ENCODE data around the gene CX3CR1.

Gene CX3CR1

GRCh38 chr3:39282057-39282456 is 2.2 kb upstream of the CX3CR1 start:
- no peaks in the 10 kb centered on the region for H3K9me3 Mint-ChIP-seq
- H3K4me1 Mint-ChIP-seq (ENCODE audit: low read depth) = peaks cover 48% of the 10 kb centered on the region
- peaks cover 3% of the 10 kb centered on the region for H3K36me3 Mint-ChIP-seq (ENCODE audit: low read depth)
- no peaks in the 10 kb centered on the region for H3K27me3 Mint-ChIP-seq (ENCODE audit: low read depth)
- H3K27ac Mint-ChIP-seq = no peak overlapping the region
- peak overlapping the region; percentile 8 for H3K4me3 Mint-ChIP-seq

GRCh38 chr3:39281533-39281932 is 1.7 kb upstream of the CX3CR1 start:
- peaks cover 3% of the 10 kb centered on the region for H3K36me3 Mint-ChIP-seq (ENCODE audit: low read depth)
- no peak overlapping the region for H3K4me3 Mint-ChIP-seq
- peak overlapping the region; percentile 27 for H3K27ac Mint-ChIP-seq
- no peaks in the 10 kb centered on the region for H3K9me3 Mint-ChIP-seq
- peaks cover 52% of the 10 kb centered on the region for H3K4me1 Mint-ChIP-seq (ENCODE audit: low read depth)
- peaks cover 4% of the 10 kb centered on the region for H3K27me3 Mint-ChIP-seq (ENCODE audit: low read depth)

- Mint-ChIP-seq H3K9me3 (no peaks in the 10 kb centered on the region), H3K27ac (no peak overlapping the region), H3K4me1 (ENCODE audit: low read depth) (peaks cover 59% of the 10 kb centered on the region), H3K4me3 (no peak overlapping the region), H3K36me3 (ENCODE audit: low read depth) (peaks cover 8% of the 10 kb centered on the region), H3K27me3 (ENCODE audit: low read depth) (peaks cover 10% of the 10 kb centered on the region)
These were observed 735 bp upstream of the CX3CR1 start for GRCh38 chr3:39280571-39280970.

GRCh38 chr3:39278616-39278935 is 1.3 kb downstream of the CX3CR1 start:
- Mint-ChIP-seq H3K27ac (no peak overlapping the region), H3K4me1 (ENCODE audit: low read depth) (peaks cover 58% of the 10 kb centered on the region), H3K9me3 (no peaks in the 10 kb centered on the region), H3K27me3 (ENCODE audit: low read depth) (peaks cover 18% of the 10 kb centered on the region), H3K36me3 (ENCODE audit: low read depth) (peaks cover 11% of the 10 kb centered on the region), H3K4me3 (no peak overlapping the region)

GRCh38 chr3:39277893-39278615 is 1.8 kb downstream of the CX3CR1 start:
- Mint-ChIP-seq H3K27me3 (ENCODE audit: low read depth) (peaks cover 18% of the 10 kb centered on the region), H3K4me1 (ENCODE audit: low read depth) (peaks cover 55% of the 10 kb centered on the region), H3K27ac (no peak overlapping the region), H3K9me3 (no peaks in the 10 kb centered on the region), H3K4me3 (peak overlapping the region; percentile 52), H3K36me3 (ENCODE audit: low read depth) (peaks cover 8% of the 10 kb centered on the region)

GRCh38 chr3:39276746-39277145 is 3.1 kb downstream of the CX3CR1 start:
- Mint-ChIP-seq H3K27ac (no peak overlapping the region), H3K36me3 (ENCODE audit: low read depth) (peaks cover 11% of the 10 kb centered on the region), H3K27me3 (ENCODE audit: low read depth) (peaks cover 18% of the 10 kb centered on the region), H3K9me3 (no peaks in the 10 kb centered on the region), H3K4me1 (ENCODE audit: low read depth) (peaks cover 55% of the 10 kb centered on the region), H3K4me3 (no peak overlapping the region)

- peaks cover 56% of the 10 kb centered on the region for H3K4me1 Mint-ChIP-seq (ENCODE audit: low read depth)
- H3K4me3 Mint-ChIP-seq = peak overlapping the region; percentile 32
- peaks cover 18% of the 10 kb centered on the region for H3K27me3 Mint-ChIP-seq (ENCODE audit: low read depth)
These were observed 3.8 kb downstream of the CX3CR1 start for GRCh38 chr3:39275963-39276593.

GRCh38 chr3:39275052-39275451 is 4.8 kb downstream of the CX3CR1 start:
- peaks cover 56% of the 10 kb centered on the region for H3K4me1 Mint-ChIP-seq (ENCODE audit: low read depth)
- no peak overlapping the region for H3K4me3 Mint-ChIP-seq

More at GRCh38 chr3:39275963-39276593, 3.8 kb downstream of the CX3CR1 start:
- no peak overlapping the region for H3K27ac Mint-ChIP-seq
- peaks cover 16% of the 10 kb centered on the region for H3K36me3 Mint-ChIP-seq (ENCODE audit: low read depth)
- no peaks in the 10 kb centered on the region for H3K9me3 Mint-ChIP-seq

GRCh38 chr3:39273119-39273518 is 6.7 kb downstream of the CX3CR1 start:
- H3K27ac Mint-ChIP-seq = no peak overlapping the region
- H3K4me3 Mint-ChIP-seq = no peak overlapping the region
- peaks cover 18% of the 10 kb centered on the region for H3K27me3 Mint-ChIP-seq (ENCODE audit: low read depth)
- H3K9me3 Mint-ChIP-seq = no peaks in the 10 kb centered on the region
- peaks cover 20% of the 10 kb centered on the region for H3K36me3 Mint-ChIP-seq (ENCODE audit: low read depth)
- H3K4me1 Mint-ChIP-seq (ENCODE audit: low read depth) = peaks cover 59% of the 10 kb centered on the region

More at GRCh38 chr3:39275052-39275451, 4.8 kb downstream of the CX3CR1 start:
- H3K27ac Mint-ChIP-seq = no peak overlapping the region
- peaks cover 18% of the 10 kb centered on the region for H3K27me3 Mint-ChIP-seq (ENCODE audit: low read depth)
- H3K36me3 Mint-ChIP-seq (ENCODE audit: low read depth) = peaks cover 16% of the 10 kb centered on the region
- no peaks in the 10 kb centered on the region for H3K9me3 Mint-ChIP-seq

- Mint-ChIP-seq H3K27ac (peak overlapping the region; percentile 5), H3K36me3 (ENCODE audit: low read depth) (peaks cover 20% of the 10 kb centered on the region), H3K4me1 (ENCODE audit: low read depth) (peaks cover 62% of the 10 kb centered on the region), H3K9me3 (no peaks in the 10 kb centered on the region), H3K4me3 (no peak overlapping the region), H3K27me3 (ENCODE audit: low read depth) (peaks cover 18% of the 10 kb centered on the region)
These were observed 7.6 kb downstream of the CX3CR1 start for GRCh38 chr3:39272191-39272590.

GRCh38 chr3:39271363-39271914 is 8.4 kb downstream of the CX3CR1 start:
- H3K4me1 Mint-ChIP-seq (ENCODE audit: low read depth) = peaks cover 58% of the 10 kb centered on the region
- peaks cover 13% of the 10 kb centered on the region for H3K27me3 Mint-ChIP-seq (ENCODE audit: low read depth)
- H3K36me3 Mint-ChIP-seq (ENCODE audit: low read depth) = peaks cover 20% of the 10 kb centered on the region
- H3K4me3 Mint-ChIP-seq = no peak overlapping the region
- H3K9me3 Mint-ChIP-seq = no peaks in the 10 kb centered on the region
- H3K27ac Mint-ChIP-seq = no peak overlapping the region

GRCh38 chr3:39269528-39269927 is 10.3 kb downstream of the CX3CR1 start:
- Mint-ChIP-seq H3K4me1 (ENCODE audit: low read depth) (peaks cover 56% of the 10 kb centered on the region), H3K36me3 (ENCODE audit: low read depth) (peaks cover 18% of the 10 kb centered on the region), H3K27ac (peak overlapping the region; percentile 16), H3K9me3 (peaks cover 9% of the 10 kb centered on the region), H3K4me3 (no peak overlapping the region), H3K27me3 (ENCODE audit: low read depth) (no peaks in the 10 kb centered on the region)

- Mint-ChIP-seq H3K36me3 (ENCODE audit: low read depth) (peaks cover 25% of the 10 kb centered on the region), H3K4me3 (no peak overlapping the region), H3K27me3 (ENCODE audit: low read depth) (peaks cover 4% of the 10 kb centered on the region), H3K4me1 (ENCODE audit: low read depth) (peaks cover 62% of the 10 kb centered on the region), H3K27ac (peak overlapping the region; percentile 97), H3K9me3 (peaks cover 11% of the 10 kb centered on the region)
These were observed 11.3 kb downstream of the CX3CR1 start for GRCh38 chr3:39268549-39268900.

GRCh38 chr3:39267631-39268548 is 11.9 kb downstream of the CX3CR1 start:
- Mint-ChIP-seq H3K36me3 (ENCODE audit: low read depth) (peaks cover 31% of the 10 kb centered on the region), H3K4me1 (ENCODE audit: low read depth) (peaks cover 69% of the 10 kb centered on the region), H3K9me3 (peaks cover 12% of the 10 kb centered on the region), H3K27me3 (ENCODE audit: low read depth) (peaks cover 5% of the 10 kb centered on the region), H3K4me3 (peak overlapping the region; percentile 60), H3K27ac (peak overlapping the region; percentile 97)
